GM20431 (cell line): ENCODE data around the gene PGM1.

Source experiments
- in situ Hi-C: fragments of 300-500 bp; cut with MseI, MboI; formaldehyde crosslinking; loops from one replicate; pipeline ENCODE4 v1.15.0; 2020; ENCODE audit warnings: low sequenced_read_pairs; ENCODE audit not compliant: unreplicated experiment

Gene PGM1

DNA sequence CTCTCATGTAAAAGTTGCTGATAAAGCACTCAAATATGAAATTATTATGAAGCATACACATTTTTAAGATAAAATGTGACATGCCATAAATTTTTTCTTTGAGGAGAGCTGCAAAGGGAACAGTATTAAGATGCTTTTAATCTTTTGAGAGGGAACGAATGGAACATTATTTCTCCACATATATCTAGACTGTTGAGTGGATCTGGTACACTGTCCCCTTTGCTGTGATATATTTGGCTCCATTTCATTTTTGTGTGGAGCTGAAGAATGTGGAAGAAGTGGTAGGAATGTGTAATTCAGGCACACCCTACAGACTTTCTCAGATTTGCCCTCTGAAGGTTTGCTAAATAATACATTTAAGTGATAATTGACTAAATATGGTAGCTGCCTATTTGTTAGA lies 31.7 kb downstream of the PGM1 start:
- in situ Hi-C loops: loop anchor here (25.0 kb wide), 1 partner anchor 512 kb away; no protein-coding TSS in a partner anchor

DNA sequence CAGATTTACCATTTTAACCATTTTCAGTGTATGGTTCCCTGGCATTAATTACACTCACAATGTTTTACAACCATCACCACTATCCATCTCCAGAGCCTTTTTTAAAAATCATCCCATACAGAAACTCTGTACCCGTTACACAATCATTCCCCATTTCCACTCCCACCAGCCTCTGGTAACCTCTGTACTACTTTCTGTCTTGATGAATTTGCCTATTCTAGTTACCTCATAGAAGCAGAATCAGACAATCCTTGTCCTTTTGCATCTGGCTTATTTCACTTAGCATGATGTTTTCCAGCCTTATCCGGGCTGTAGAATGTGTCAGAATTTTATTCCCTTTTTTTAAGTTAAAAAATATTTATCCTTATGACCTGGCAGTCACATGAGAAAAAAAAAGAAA lies 33.0 kb downstream of the PGM1 start:
- in situ Hi-C loops: no loop called here

DNA sequence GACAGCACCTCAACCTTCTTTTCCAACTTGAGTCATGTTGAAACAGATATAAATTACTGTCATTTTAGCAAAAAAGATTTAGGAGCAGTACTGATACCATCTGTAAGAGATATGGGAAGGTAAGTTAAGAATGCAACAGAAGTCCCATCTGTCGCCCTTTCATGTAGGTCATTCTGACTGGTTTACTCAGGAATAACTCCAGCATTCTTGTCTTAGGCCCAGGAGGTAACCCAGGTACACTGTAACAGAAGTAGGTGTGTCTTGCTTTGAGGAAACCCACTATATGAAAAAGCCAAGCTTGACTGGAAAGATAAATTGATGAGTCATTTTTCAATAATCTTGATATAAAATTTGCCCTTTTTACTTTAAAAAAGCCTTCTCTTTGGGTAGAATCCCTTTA lies 35.4 kb downstream of the PGM1 start:
- in situ Hi-C loops: no loop called here

DNA sequence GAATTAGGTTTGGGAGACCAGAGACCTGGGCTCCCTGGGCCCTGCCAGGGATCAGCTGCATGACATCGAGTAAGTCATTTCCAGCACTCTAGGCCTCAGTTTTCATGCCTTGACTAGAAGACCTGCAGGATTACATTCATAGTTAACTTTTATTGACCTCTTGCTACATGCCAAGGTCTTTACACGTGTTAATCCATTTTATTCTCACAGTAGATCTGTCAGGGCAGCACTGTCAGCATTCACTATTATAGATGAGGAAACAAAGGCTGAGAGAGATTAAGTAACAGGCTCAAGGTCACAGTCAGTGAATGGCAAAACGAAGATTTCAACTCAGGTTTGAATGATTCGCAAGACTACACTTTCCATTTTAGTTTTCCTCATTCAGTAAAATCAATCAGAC lies 37.0 kb downstream of the PGM1 start:
- in situ Hi-C loops: no loop called here

DNA sequence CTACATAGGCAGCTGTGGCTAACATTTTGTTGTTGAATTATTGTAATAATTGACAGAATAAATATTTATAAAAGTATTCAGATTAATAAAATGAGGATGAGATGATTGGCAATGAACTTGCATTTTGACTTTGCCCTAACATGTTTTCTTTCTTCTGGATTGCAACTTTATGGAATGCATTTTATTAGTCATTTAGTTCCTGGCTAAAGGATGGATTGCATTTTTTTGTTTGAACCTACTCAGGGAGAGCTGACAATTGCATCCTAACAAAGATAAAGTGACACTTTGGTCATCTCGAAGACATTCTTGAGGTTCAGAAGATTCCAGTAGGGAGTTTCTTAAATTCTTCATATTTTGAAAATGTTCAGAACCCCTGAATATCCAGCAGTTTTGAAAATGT lies 37.5 kb downstream of the PGM1 start:
- in situ Hi-C loops: no loop called here

DNA sequence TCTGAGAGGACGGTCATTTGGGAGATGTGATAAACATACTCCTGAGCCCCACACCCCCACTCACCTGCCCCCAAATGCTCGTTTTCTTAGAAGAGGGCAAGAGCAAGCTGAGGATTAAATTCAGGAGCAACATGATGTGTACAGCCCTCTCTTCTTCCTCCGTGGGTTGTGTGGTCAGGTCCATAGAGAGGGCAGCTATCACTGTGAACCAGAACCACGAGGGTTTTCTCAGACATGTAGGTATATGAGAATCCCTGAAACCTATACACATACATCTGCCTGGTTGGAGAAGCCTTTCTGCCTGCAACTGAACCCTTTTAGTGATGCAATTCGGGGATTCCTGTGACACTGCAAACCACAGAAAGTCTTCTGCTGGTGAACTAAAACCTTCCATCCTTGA lies 38.9 kb downstream of the PGM1 start:
- in situ Hi-C loops: no loop called here

DNA sequence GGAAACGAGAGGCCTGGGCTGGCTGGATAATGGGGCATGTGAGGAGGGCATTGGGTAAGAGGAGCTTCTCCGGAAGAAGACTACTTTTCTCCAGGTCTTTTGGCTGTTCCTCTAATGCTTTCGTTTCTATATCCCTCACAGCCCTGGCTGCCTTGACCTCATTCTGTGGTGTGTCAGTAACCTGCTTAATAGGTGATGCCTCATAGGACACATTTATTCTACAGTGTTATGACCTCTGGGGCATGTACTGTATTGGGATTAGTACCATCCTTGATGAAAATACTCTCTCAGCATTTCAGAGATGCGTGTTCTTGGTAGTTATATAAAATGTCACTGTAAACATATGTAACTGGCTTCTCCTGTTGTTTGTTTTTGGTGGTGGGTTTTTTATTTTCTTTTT lies 40.1 kb downstream of the PGM1 start:
- in situ Hi-C loops: no loop called here

DNA sequence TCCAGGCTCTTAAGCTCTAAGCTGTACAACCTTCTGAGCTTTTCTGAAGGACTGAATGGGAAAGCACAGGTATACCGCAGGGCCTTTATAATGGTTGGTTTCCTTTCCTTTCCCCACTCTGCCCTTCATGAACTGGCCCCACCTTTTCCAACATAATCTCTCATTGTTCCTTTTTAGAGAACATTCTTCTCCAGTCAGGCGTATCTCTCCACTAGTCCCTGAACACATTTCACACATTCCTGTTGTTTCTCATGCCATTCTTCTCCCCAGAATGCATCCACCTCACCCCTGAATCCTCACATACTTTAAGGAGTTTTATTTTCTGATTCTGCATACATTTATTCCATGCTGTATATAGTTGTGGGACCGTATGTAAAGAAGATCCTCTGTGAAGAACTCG lies 41.3 kb downstream of the PGM1 start:
- in situ Hi-C loops: no loop called here

DNA sequence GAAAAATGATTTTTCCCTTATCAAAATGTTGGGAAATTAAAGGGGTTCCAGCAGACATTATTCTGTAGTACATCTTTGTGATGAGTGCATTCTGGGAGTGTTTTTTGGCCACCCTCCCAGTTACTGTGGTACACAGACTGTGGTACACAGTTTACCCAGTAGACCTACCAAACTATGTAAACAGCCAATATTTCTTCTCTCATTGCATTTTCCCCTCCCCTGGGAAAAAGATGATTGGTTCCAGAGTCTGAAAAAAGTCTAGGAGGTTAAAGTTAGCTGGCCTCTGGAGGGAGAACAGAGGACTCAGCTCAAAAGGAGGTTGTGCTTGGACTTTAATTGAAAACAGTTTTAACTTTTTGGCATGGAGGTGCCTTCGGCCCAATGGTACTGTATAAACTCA lies 42.5 kb downstream of the PGM1 start:
- in situ Hi-C loops: no loop called here

DNA sequence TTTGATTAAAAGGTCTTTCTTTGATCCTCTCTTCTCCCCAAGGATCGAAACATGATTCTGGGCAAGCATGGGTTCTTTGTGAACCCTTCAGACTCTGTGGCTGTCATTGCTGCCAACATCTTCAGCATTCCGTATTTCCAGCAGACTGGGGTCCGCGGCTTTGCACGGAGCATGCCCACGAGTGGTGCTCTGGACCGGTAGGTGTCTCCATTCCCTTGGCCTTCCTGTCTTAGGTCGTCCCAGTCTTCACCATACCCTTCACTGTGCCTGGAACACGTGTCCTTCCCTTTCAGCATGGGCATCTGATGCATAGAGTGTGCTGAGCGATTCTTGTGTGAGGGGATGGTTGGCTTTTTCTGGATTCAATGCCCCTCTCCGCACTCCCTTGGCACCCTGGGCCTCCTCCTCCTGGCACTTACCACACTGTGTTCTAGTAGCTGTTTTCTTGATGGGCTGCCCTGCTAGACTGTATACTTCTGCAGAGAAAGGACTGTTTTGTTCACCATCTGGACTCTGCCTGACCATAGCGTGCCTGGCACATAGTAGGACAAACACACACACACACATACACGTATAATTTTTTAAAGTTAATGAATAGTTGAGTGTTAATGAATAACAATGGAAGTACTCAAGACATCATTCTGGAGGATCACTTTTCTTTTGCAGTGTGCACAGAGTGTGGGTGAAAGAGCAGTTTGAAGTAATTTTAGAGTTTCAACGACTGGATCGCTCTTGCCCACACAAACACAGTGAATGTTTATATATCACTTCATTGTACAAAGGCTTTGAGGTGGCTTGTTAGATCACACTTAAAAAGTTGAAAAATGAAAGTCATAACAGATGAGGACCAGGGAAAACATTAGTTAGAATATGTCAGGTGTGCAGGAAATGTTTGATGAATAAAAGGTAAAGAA lies 43.2 kb downstream of the PGM1 start:
- in situ Hi-C loops: no loop called here

DNA sequence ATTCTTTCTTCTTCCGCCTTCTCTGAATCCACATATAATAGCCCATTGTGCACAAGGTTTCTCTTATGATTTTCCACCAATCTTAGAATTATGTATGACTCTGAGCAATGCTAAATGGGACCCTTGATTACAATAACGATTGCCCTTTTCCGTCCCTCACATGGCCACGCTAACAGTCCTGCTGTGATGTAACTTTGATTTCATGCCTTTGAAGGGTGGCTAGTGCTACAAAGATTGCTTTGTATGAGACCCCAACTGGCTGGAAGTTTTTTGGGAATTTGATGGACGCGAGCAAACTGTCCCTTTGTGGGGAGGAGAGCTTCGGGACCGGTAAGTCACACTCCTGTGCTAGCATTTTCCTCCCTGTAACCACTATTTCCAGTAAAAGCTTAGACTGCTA lies 45.3 kb downstream of the PGM1 start:
- in situ Hi-C loops: no loop called here

DNA sequence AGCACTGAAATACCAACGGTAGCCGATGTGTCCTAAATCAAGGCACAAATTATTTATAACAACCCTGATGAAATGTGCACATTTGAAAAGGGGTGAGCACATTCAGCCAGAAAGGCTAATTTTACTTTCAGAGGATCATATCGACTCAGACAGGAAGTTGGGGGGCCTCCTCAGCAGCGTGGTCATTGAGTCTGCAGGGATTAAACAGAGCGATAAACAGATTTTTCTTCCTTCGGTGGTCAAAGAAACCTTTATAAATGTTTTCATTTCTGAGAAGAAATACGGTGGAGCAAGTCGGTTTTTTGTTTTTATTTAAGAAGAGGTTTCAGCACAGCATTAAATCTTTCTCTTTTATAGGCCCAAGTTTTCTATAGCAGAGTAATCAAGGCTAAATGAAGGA lies 45.7 kb downstream of the PGM1 start:
- in situ Hi-C loops: no loop called here

DNA sequence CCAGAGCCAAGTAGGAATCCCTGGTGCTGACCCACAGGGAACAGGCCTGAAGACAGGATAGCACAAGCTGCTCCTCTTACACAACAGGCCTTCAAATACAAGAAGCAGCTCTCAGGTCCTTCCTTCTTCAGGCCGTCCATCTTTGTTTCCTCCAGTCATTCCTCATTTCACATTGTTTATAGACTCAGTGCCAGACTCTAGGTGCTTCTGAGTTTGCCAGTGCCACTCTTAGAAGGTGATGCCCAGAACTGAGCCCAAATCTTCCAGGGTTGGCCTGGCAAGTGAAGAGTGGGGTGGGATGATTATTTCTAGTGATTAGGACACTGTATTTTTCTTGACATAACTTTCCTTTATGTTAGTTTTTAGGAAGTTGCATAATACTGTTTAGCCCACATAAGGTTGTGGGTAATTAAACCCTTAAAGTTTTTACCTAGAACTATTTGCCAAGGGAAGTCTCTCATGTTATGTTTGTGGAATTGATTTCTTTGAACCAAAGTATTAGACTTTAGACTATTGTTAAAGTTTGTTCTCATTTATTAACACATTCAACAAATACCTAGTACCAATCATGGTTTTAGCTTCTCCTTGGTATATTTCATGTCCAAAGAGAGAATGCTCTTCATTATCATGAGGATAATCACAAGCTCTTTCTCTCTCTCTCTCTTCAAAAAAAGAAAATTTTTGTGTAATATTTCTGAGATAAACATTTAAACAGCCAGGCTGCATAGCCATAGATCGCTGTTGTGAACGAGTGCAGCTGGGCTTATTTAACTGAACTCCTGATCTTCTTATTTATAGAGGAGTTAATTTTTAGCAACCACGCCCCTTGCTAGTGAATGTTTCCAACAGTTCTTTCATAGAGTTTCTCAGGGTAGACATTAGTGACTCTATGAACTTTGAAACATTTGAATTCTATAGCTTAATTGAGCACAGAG lies 47.7 kb downstream of the PGM1 start:
- in situ Hi-C loops: no loop called here

DNA sequence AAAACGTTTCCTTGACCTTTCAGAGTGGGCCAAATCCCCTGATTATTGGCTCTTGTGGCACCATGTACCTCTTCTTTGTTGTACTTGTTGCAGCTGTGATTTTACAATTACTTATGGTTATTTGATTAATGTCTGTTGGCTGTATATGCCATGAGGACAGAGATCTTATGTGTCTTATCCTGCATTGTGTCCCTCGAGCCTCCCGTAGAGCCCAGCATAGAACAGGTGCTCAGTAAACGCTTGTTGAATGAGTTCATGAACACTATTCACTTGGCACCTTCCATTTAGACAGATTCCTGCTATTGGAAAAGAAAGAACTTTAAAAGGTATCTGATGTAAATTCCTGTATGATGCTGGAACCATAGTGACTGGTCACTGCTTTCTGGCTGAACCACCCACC lies 48.4 kb downstream of the PGM1 start:
- in situ Hi-C loops: no loop called here

DNA sequence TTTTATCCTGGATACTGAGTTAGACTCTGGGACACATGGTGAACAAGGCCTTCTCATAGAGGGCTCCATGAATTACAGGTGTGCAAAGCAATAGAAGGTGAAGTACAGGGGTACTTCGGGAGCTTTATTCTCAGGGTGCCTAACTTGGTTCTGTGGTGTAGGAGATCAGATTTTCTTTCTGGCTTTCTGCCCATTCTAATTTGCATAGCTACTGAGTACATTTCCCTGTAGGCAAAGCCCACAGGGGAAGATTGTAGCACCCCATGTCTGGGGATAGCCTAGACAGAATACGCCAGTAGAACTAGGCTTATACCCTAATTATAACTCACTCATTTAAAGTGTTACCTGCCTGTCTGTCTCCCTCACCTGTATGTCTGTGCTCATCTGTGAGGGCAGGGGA lies 49.7 kb downstream of the PGM1 start:
- in situ Hi-C loops: no loop called here

DNA sequence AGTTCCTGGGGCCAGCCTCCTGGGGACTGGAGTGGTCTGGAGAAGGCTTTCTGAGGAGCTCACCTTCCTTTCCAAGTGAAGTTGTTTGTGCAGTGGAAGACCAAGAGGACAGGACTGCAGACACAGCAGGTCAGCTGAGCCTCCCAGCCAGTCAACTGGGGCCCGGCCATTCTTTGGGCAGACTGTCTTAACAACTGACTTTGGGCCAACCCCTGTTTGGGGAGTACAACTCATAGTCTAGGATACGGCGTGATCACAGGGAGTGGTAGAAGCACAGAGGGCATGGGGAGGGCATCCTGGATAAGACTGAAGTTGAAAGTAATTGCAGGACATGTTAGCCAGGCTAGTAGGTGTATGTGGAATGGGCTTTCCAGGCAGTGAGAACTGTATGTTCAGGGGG lies 50.3 kb downstream of the PGM1 start:
- in situ Hi-C loops: no loop called here

DNA sequence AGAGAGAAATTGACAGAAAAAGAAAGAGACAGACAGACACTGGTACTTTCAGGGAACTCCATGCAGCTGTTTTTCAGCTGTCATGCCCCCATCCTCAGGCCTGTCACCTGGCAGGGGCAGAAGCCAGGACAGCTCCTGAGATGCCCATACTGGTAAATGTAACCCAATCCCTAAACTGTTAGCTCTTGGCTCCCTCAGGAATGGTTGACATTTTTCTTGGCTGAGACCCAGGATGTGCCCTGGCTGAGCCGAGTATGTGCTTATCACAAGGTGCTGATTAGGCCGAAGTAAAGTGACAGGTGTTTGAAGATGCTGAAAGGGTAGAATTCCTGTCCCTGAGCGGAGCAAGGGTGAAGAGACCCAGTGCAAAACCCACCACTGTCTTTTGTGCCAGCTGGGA lies 50.7 kb downstream of the PGM1 start:
- in situ Hi-C loops: no loop called here

DNA sequence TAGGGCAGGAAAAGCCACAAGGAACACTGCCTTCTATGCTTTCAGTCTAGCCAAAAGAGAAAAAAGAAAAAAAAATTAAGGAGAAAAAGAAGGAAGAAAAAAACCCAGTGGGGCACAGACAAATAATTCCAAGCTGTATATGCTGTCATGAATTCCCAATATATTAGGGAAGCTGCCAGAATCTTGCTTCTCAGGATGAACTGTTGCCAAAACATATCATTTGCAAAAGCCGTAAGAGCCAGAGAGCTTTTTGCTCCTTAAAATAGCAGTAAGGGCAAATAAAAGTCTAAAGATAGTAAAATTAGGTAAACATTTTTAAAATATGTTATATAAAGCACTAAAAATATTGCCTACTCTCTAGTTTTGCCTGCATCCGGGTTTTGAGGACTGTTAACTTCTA lies 52.1 kb downstream of the PGM1 start:
- in situ Hi-C loops: no loop called here

DNA sequence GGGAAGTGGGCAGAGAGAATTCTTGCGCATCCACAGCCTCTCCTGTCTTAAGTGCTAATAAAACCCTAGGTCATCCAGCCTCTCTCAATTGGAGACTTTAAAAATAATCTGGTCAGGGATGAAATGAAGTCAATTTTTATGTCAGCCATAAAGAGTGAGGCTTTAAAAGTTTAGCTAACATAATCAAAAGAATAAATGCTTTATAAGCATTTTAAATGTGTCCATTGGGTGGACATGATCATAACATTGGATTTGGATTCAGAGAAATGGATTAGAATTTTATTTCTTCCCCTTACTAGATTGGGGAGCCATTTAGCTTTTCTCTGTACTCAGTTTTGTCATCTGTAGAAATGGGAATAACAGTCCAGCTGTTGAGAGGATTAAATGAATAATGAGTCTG lies 55.5 kb downstream of the PGM1 start:
- in situ Hi-C loops: no loop called here

DNA sequence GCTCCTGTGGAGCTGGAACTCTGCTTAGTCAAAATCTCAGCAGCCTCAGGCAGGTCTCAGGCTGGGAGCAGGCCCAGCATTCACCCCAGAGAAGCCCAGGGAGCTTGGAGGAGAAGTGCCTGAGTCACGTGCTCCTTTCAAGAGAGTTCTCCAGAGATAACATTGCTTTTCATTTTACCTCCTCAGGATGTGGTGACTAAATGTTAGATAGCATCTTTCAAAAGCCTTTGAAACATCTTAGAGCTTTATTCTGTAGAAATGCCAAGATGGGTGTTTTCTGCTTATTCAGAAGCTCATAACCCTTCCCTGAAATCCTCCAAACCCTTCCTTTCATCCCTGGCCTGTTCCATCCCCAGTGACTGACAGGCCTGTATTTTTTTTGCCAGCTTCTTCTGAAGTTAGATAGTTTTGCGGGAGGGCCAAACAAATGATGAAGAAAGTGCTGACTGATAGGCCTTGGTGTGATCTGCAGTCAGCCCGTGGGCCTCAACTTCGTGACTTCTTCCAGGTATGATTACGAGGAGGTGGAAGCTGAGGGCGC lies 58.0 kb downstream of the PGM1 start:
- in situ Hi-C loops: no loop called here

DNA sequence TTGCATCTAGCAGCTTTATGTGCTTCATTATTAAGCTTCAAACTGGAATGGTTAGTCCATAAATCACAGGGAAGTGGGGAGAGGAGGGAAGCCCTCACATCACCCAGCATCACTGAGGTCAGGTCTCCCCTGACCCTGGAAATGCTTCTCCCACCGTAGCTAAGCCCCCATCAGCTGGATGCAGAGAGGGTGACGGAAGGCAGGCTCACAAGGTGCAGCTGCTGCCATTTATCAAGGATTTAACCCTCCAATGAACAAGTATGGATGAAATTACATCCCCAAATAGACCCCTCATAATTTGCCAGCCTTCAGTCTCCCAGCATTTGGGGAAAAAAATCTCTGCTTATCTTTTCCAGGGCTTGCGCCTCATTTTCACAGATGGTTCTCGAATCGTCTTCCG lies 60.8 kb downstream of the PGM1 start:
- in situ Hi-C loops: no loop called here
